ENCODE measurements around the gene HEPN1.
"Not testable (repeated sequence)": the region's sequence is repeated elsewhere in the genome, so short reads cannot be mapped to it uniquely, and the experiment has no call there.

The HEPN1 gene

GRCh38 chr11:124945826-124946225 is 26.8 kb downstream of the HEPN1 start:
- Histone ChIP-seq H3K4me3 (ENCODE audit: low read depth, low read length) (no peak overlapping the region), H3K36me3 (ENCODE audit: control insufficient read depth, insufficient read depth, low read length) (no peaks in the 10 kb centered on the region), H3K27ac (ENCODE audit: low read depth, low read length) (no peak overlapping the region), H3K27me3 (ENCODE audit: control insufficient read depth, insufficient read depth, low read length) (peaks cover 10% of the 10 kb centered on the region), H3K4me1 (ENCODE audit: control insufficient read depth, insufficient read depth, low read length) (no peaks in the 10 kb centered on the region), H3K9ac (ENCODE audit: low read length) (no peak overlapping the region), H3K9me3 (ENCODE audit: control insufficient read depth, insufficient read depth, low read depth, low read length) (no peaks in the 10 kb centered on the region)

- Histone ChIP-seq H3K9ac (ENCODE audit: low read length) (no peak overlapping the region), H3K4me1 (ENCODE audit: control insufficient read depth, insufficient read depth, low read length) (no peaks in the 10 kb centered on the region), H3K9me3 (ENCODE audit: control insufficient read depth, insufficient read depth, low read depth, low read length) (no peaks in the 10 kb centered on the region), H3K27ac (ENCODE audit: low read depth, low read length) (no peak overlapping the region), H3K27me3 (ENCODE audit: control insufficient read depth, insufficient read depth, low read length) (peaks cover 18% of the 10 kb centered on the region), H3K36me3 (ENCODE audit: control insufficient read depth, insufficient read depth, low read length) (no peaks in the 10 kb centered on the region), H3K4me3 (ENCODE audit: low read depth, low read length) (no peak overlapping the region)
Observed at GRCh38 chr11:124946735-124947141, 27.7 kb downstream of the HEPN1 start.

- Histone ChIP-seq H3K27me3 (ENCODE audit: control insufficient read depth, insufficient read depth, low read length) (peaks cover 26% of the 10 kb centered on the region), H3K9ac (ENCODE audit: low read length) (no peak overlapping the region), H3K36me3 (ENCODE audit: control insufficient read depth, insufficient read depth, low read length) (no peaks in the 10 kb centered on the region), H3K9me3 (ENCODE audit: control insufficient read depth, insufficient read depth, low read depth, low read length) (no peaks in the 10 kb centered on the region), H3K27ac (ENCODE audit: low read depth, low read length) (no peak overlapping the region), H3K4me1 (ENCODE audit: control insufficient read depth, insufficient read depth, low read length) (peaks cover 3% of the 10 kb centered on the region), H3K4me3 (ENCODE audit: low read depth, low read length) (no peak overlapping the region)
Observed at GRCh38 chr11:124950601-124951330, 31.7 kb downstream of the HEPN1 start.

GRCh38 chr11:124951341-124951740 is 32.3 kb downstream of the HEPN1 start:
- H3K27me3 ChIP-seq (ENCODE audit: control insufficient read depth, insufficient read depth, low read length): peaks cover 26% of the 10 kb centered on the region
- H3K9ac ChIP-seq (ENCODE audit: low read length): no peak overlapping the region
- H3K4me3 ChIP-seq (ENCODE audit: low read depth, low read length): no peak overlapping the region
- H3K36me3 ChIP-seq (ENCODE audit: control insufficient read depth, insufficient read depth, low read length): no peaks in the 10 kb centered on the region
- H3K4me1 ChIP-seq (ENCODE audit: control insufficient read depth, insufficient read depth, low read length): peaks cover 3% of the 10 kb centered on the region
- no peak overlapping the region for H3K27ac ChIP-seq (ENCODE audit: low read depth, low read length)
- H3K9me3 ChIP-seq (ENCODE audit: control insufficient read depth, insufficient read depth, low read depth, low read length): no peaks in the 10 kb centered on the region

GRCh38 chr11:124953753-124954589 is 34.9 kb downstream of the HEPN1 start, which contains the start of gene CCDC15:
CCDC15 (plus strand) TSS chr11:124954202; CDS start chr11:124954733, 531 bp downstream.
- Histone ChIP-seq H3K27ac (ENCODE audit: low read depth, low read length) (peak within 1 kb of the TSS; percentile 28; the same call in 1 of the 2 replicates), H3K4me3 (ENCODE audit: low read depth, low read length) (peak within 1 kb of the TSS; percentile 85), H3K4me1 (ENCODE audit: control insufficient read depth, insufficient read depth, low read length) (peaks cover 3% of the 10 kb centered on the region), H3K27me3 (ENCODE audit: control insufficient read depth, insufficient read depth, low read length) (peaks cover 26% of the 10 kb centered on the region), H3K36me3 (ENCODE audit: control insufficient read depth, insufficient read depth, low read length) (no peaks in the 10 kb centered on the region), H3K9ac (ENCODE audit: low read length) (peak within 1 kb of the TSS; percentile 65), H3K9me3 (ENCODE audit: control insufficient read depth, insufficient read depth, low read depth, low read length) (no peaks in the 10 kb centered on the region)

GRCh38 chr11:124954590-124954955 is 35.5 kb downstream of the HEPN1 start:
- H3K27me3 ChIP-seq (ENCODE audit: control insufficient read depth, insufficient read depth, low read length): peaks cover 26% of the 10 kb centered on the region
- no peaks in the 10 kb centered on the region for H3K36me3 ChIP-seq (ENCODE audit: control insufficient read depth, insufficient read depth, low read length)
- H3K9ac ChIP-seq (ENCODE audit: low read length): peak overlapping the region; percentile 50
- H3K9me3 ChIP-seq (ENCODE audit: control insufficient read depth, insufficient read depth, low read depth, low read length): no peaks in the 10 kb centered on the region
- H3K4me3 ChIP-seq (ENCODE audit: low read depth, low read length): peak overlapping the region; percentile 85
- no peak overlapping the region for H3K27ac ChIP-seq (ENCODE audit: low read depth, low read length)
- H3K4me1 ChIP-seq (ENCODE audit: control insufficient read depth, insufficient read depth, low read length): peaks cover 3% of the 10 kb centered on the region

- H3K4me1 ChIP-seq (ENCODE audit: control insufficient read depth, insufficient read depth, low read length): peaks cover 3% of the 10 kb centered on the region
- H3K27ac ChIP-seq (ENCODE audit: low read depth, low read length): no peak overlapping the region
- H3K36me3 ChIP-seq (ENCODE audit: control insufficient read depth, insufficient read depth, low read length): no peaks in the 10 kb centered on the region
- H3K9ac ChIP-seq (ENCODE audit: low read length): no peak overlapping the region
- no peaks in the 10 kb centered on the region for H3K9me3 ChIP-seq (ENCODE audit: control insufficient read depth, insufficient read depth, low read depth, low read length)
- H3K4me3 ChIP-seq (ENCODE audit: low read depth, low read length): peak overlapping the region; percentile 85; the same call in 1 of the 2 replicates
- H3K27me3 ChIP-seq (ENCODE audit: control insufficient read depth, insufficient read depth, low read length): peaks cover 26% of the 10 kb centered on the region
Observed at GRCh38 chr11:124955035-124955434, 36.0 kb downstream of the HEPN1 start.

GRCh38 chr11:124961972-124962609 is 43.0 kb downstream of the HEPN1 start:
- H3K27ac ChIP-seq (ENCODE audit: low read depth, low read length): no peak overlapping the region

GRCh38 chr11:124968197-124968596 is 49.1 kb downstream of the HEPN1 start:
- H3K4me1 ChIP-seq (ENCODE audit: control insufficient read depth, insufficient read depth, low read length); H3K9me3 ChIP-seq (ENCODE audit: control insufficient read depth, insufficient read depth, low read depth, low read length); H3K9ac ChIP-seq (ENCODE audit: low read length); H3K4me3 ChIP-seq (ENCODE audit: low read depth, low read length); H3K27me3 ChIP-seq (ENCODE audit: control insufficient read depth, insufficient read depth, low read length); H3K27ac ChIP-seq (ENCODE audit: low read depth, low read length); H3K36me3 ChIP-seq (ENCODE audit: control insufficient read depth, insufficient read depth, low read length): not testable (repeated sequence)

More at GRCh38 chr11:124961972-124962609, 43.0 kb downstream of the HEPN1 start:
- no peaks in the 10 kb centered on the region for H3K27me3 ChIP-seq (ENCODE audit: control insufficient read depth, insufficient read depth, low read length)
- no peak overlapping the region for H3K4me3 ChIP-seq (ENCODE audit: low read depth, low read length)
- no peaks in the 10 kb centered on the region for H3K36me3 ChIP-seq (ENCODE audit: control insufficient read depth, insufficient read depth, low read length)
- no peaks in the 10 kb centered on the region for H3K9me3 ChIP-seq (ENCODE audit: control insufficient read depth, insufficient read depth, low read depth, low read length)
- no peaks in the 10 kb centered on the region for H3K4me1 ChIP-seq (ENCODE audit: control insufficient read depth, insufficient read depth, low read length)
- H3K9ac ChIP-seq (ENCODE audit: low read length): no peak overlapping the region

Measured in HUES6 (cell line).